Activated T-helper 2 cell treated with anti-CD3 and anti-CD28 coated beads, Interferon-gamma antibody, Interleukin-2, Interleukin-4, amounts not matched to agents 10 μg/mL and 5 μg/mL and 100 μg/mL, durations not matched to agents 14 hours and 24 hours and 36 hours (primary cell): Measurements from ENCODE around the gene CPLX3. TPM values are rescaled to one million over a fixed set of nuclear protein-coding genes. Genes with fewer than 3 reads are reported as not detected.

Experiments used
- DNase-seq: peaks from one replicate; pipeline ENCODE4 v3.0.0; 2021; ENCODE audit warnings: low spot score
- H3K27ac Mint-ChIP-seq: one replicate; pipeline ENCODE4 v1.8.0; 2021; ENCODE audit warnings: mixed read lengths
- H3K27me3 Mint-ChIP-seq: one replicate; pipeline ENCODE4 v1.8.0; 2021; ENCODE audit warnings: low read depth, mixed read lengths
- H3K36me3 Mint-ChIP-seq: one replicate; pipeline ENCODE4 v1.8.0; 2021; ENCODE audit warnings: low read depth, mixed read lengths
- H3K4me1 Mint-ChIP-seq: one replicate; pipeline ENCODE4 v1.8.0; 2021; ENCODE audit warnings: low read depth, mixed read lengths
- H3K4me3 Mint-ChIP-seq: one replicate; pipeline ENCODE4 v1.8.0; 2021; ENCODE audit warnings: low read depth, mild to moderate bottlenecking, moderate library complexity, mixed read lengths
- H3K9me3 Mint-ChIP-seq: one replicate; pipeline ENCODE4 v1.8.0; 2021; ENCODE audit warnings: mixed read lengths
- intact Hi-C: fragments of 100-400 bp; cut with micrococcal nuclease; formaldehyde crosslinking; loops from one replicate; pipeline ENCODE4 v1.15.1; 2023
- total RNA-seq: library from RNA; stranded (reverse); gene quantifications from 2 replicates; pipeline ENCODE4 v1.2.3, GENCODE V29; 2022

CPLX3 gene
- total RNA-seq, 1 donor from 2014 or later = 0.16 TPM

GRCh38 chr15:74854453-74855022, 28.1 kb downstream of the CPLX3 start:
- intact Hi-C loops = loop anchor here (5.0 kb wide), 1 partner anchor 48 kb away; no protein-coding TSS in a partner anchor
- Mint-ChIP-seq H3K27ac (no peak overlapping the region), H3K4me1 (peaks cover 24% of the 10 kb centered on the region), H3K9me3 (no peaks in the 10 kb centered on the region), H3K27me3 (no peaks in the 10 kb centered on the region), H3K36me3 (peaks cover 31% of the 10 kb centered on the region), H3K4me3 (no peak overlapping the region)
- DNase-seq = no peak

- no peak overlapping the region for H3K4me3 Mint-ChIP-seq
- H3K36me3 Mint-ChIP-seq = peaks cover 27% of the 10 kb centered on the region
- peak overlapping the region; percentile 11 for H3K27ac Mint-ChIP-seq
- H3K27me3 Mint-ChIP-seq = no peaks in the 10 kb centered on the region
- DNase-seq = no peak
- peaks cover 26% of the 10 kb centered on the region for H3K4me1 Mint-ChIP-seq
- intact Hi-C loops = loop anchor here (5.0 kb wide), 1 partner anchor 46 kb away; no protein-coding TSS in a partner anchor
- no peaks in the 10 kb centered on the region for H3K9me3 Mint-ChIP-seq
These were observed 29.4 kb downstream of the CPLX3 start for GRCh38 chr15:74855857-74856256.

DNA sequence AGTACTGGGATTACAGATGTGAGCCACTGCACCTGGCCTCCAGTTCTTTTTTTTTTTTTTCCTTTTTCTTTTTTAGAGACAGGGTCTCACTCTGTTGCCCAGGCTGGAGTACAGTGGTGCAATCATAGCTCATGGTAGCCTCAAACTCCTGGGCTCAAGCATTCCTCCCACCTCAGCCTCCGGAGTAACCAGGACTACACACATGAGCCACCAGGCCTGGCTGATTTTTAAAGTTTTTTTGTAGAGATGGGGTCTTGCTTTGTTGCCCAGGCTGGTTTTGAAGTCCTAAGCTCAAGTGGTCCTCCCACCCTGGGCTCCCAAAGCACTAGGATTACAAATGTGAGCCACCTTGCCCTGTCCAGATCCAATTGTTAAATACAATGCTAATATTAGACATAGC, 30.1 kb downstream of the CPLX3 start:
- no peak overlapping the region for H3K27ac Mint-ChIP-seq
- no peaks in the 10 kb centered on the region for H3K27me3 Mint-ChIP-seq
- peaks cover 22% of the 10 kb centered on the region for H3K36me3 Mint-ChIP-seq
- DNase-seq = no peak
- H3K4me3 Mint-ChIP-seq = no peak overlapping the region
- intact Hi-C loops = loop anchor here (5.0 kb wide), 1 partner anchor 46 kb away; no protein-coding TSS in a partner anchor
- H3K9me3 Mint-ChIP-seq = no peaks in the 10 kb centered on the region
- H3K4me1 Mint-ChIP-seq = peaks cover 28% of the 10 kb centered on the region

DNA sequence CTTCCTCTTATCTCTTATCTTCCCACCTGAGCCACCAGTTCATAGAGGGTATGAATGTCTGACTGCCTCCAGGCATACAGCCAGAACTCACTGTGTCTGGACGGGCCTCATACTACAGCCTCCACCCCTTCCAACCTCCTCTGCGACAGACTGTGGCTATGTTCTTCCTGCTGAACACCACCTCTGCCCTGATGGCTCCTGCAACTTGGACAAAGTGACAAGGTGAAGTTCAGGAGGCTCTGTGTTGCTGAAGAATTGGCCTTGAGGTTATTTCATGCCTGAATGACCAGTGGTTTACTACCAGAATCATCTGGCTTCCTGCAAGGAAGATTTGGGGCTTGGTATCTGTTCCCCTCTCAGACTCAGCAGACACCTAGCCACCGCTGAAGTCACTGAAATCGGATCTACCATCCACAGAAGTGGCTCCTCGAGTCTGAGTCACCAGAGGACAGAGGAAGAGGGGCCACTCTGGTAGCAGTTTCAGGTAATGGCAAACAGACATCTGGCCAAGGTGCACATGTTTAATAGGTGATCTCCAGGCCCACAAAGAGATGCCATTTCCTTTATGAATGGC, 30.7 kb downstream of the CPLX3 start:
- Mint-ChIP-seq H3K9me3 (no peaks in the 10 kb centered on the region), H3K4me3 (no peak overlapping the region)
- DNase-seq = no peak

DNA sequence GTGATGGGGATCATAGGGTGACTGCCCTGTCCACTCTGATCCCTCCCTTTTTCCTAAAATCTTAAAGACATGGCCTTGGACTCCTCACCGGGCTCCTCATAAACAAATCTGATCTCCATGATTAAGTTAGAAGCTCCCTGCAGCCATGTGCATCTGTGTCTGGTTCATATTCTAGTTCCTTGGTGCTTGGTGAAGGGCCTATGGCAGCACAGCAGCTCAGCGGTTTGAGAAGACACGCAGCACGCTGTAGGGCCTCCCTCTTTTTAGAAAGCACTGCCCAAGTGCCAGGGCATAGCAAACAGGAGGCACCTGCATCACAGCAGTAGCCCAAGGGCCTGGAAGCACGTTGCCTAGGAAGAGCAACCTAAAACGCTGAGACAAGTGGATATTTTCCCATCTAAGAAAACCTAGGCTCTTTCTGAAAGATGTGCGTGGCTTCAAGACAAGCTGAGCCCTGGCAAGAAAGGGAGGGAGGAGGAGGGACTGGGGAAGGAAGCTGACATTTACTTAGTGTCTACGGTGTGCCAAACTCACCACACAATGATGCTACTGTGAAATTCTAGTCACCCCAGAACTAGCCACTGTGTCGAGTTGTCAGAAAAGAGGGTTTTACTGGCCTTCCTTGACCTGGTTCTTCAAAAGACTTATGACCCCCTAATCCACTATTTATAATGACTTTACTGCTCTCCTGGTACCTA, 31.4 kb downstream of the CPLX3 start:
- no peak for DNase-seq
- Mint-ChIP-seq H3K4me3 (no peak overlapping the region), H3K27me3 (no peaks in the 10 kb centered on the region), H3K9me3 (no peaks in the 10 kb centered on the region), H3K4me1 (peaks cover 28% of the 10 kb centered on the region), H3K27ac (peak overlapping the region; percentile 67), H3K36me3 (peaks cover 13% of the 10 kb centered on the region)
- intact Hi-C loops = loop anchor here (5.0 kb wide), 1 partner anchor 44 kb away; no protein-coding TSS in a partner anchor

More for the DNA sequence above, 30.7 kb downstream of the CPLX3 start:
- intact Hi-C loops = loop anchor here (5.0 kb wide), 1 partner anchor 45 kb away; no protein-coding TSS in a partner anchor
- Mint-ChIP-seq H3K27ac (peak overlapping the region; percentile 36), H3K36me3 (peaks cover 18% of the 10 kb centered on the region), H3K27me3 (no peaks in the 10 kb centered on the region), H3K4me1 (peaks cover 28% of the 10 kb centered on the region)

DNA sequence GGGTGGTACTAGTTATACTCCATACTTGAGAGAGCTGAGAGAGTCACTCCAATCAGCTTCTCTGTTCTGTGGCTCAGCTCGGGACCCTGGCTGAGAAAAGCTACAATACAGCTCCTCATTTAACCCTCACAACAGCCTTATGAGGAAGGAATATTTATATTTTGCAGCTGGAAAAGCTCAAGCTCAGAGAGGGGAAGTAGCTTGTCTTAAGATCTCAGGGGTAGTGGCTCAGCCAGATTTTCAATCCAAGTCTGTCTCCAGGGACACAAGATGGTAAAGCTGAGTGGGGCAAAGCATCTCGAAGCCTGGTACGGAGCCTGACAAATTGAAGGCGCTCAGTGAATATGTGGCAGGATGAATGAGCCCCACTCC, 31.9 kb downstream of the CPLX3 start:
- intact Hi-C loops = loop anchor here (5.0 kb wide), 1 partner anchor 44 kb away; no protein-coding TSS in a partner anchor
- Mint-ChIP-seq H3K27me3 (no peaks in the 10 kb centered on the region), H3K9me3 (no peaks in the 10 kb centered on the region), H3K4me1 (peaks cover 27% of the 10 kb centered on the region), H3K4me3 (no peak overlapping the region), H3K36me3 (peaks cover 7% of the 10 kb centered on the region), H3K27ac (peak overlapping the region; percentile 67)
- no peak for DNase-seq

GRCh38 chr15:74863239-74864056, 37.0 kb downstream of the CPLX3 start:
- intact Hi-C loops = no loop called here
- peak overlapping the region; percentile 48 for H3K27ac Mint-ChIP-seq
- no peak overlapping the region for H3K4me3 Mint-ChIP-seq
- no peak for DNase-seq
- H3K9me3 Mint-ChIP-seq = no peaks in the 10 kb centered on the region
- H3K27me3 Mint-ChIP-seq = no peaks in the 10 kb centered on the region
- peaks cover 38% of the 10 kb centered on the region for H3K36me3 Mint-ChIP-seq
- peaks cover 44% of the 10 kb centered on the region for H3K4me1 Mint-ChIP-seq

- H3K27me3 Mint-ChIP-seq = no peaks in the 10 kb centered on the region
- H3K4me1 Mint-ChIP-seq = peaks cover 41% of the 10 kb centered on the region
- peaks cover 38% of the 10 kb centered on the region for H3K36me3 Mint-ChIP-seq
These were observed 37.9 kb downstream of the CPLX3 start for GRCh38 chr15:74864296-74864695.

GRCh38 chr15:74865316-74865715, 38.9 kb downstream of the CPLX3 start:
- H3K27ac Mint-ChIP-seq = peak overlapping the region; percentile 19
- no peaks in the 10 kb centered on the region for H3K27me3 Mint-ChIP-seq
- H3K9me3 Mint-ChIP-seq = no peaks in the 10 kb centered on the region
- no peak for DNase-seq
- no peak overlapping the region for H3K4me3 Mint-ChIP-seq
- intact Hi-C loops = no loop called here
- H3K36me3 Mint-ChIP-seq = peaks cover 48% of the 10 kb centered on the region
- peaks cover 49% of the 10 kb centered on the region for H3K4me1 Mint-ChIP-seq

More at GRCh38 chr15:74864296-74864695, 37.9 kb downstream of the CPLX3 start:
- Mint-ChIP-seq H3K27ac (peak overlapping the region; percentile 51), H3K9me3 (no peaks in the 10 kb centered on the region), H3K4me3 (no peak overlapping the region)
- no peak for DNase-seq
- intact Hi-C loops = no loop called here

DNA sequence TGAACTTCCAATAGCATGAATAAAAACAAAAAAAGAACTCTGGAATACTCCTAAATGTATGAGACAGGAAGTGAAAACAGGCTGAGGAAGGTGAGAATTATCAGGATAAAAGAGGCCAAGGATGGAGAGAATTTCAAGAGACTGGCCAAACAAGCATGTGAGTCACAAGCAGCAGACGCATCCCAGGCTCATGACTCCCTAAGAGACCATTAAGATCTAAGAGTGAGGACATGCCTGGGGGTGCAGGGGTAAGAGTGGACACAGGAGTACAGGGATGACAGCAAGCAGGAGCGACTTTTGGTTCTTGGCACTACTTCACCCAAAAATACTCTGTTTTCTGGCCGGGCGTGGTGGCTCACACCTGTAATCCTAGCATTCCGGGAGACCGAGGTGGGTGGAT, 39.7 kb downstream of the CPLX3 start:
- H3K27ac Mint-ChIP-seq = peak overlapping the region; percentile 29
- DNase-seq = no peak
- H3K36me3 Mint-ChIP-seq = peaks cover 52% of the 10 kb centered on the region
- H3K27me3 Mint-ChIP-seq = no peaks in the 10 kb centered on the region
- H3K4me1 Mint-ChIP-seq = peaks cover 56% of the 10 kb centered on the region
- no peaks in the 10 kb centered on the region for H3K9me3 Mint-ChIP-seq
- intact Hi-C loops = no loop called here
- H3K4me3 Mint-ChIP-seq = no peak overlapping the region

DNA sequence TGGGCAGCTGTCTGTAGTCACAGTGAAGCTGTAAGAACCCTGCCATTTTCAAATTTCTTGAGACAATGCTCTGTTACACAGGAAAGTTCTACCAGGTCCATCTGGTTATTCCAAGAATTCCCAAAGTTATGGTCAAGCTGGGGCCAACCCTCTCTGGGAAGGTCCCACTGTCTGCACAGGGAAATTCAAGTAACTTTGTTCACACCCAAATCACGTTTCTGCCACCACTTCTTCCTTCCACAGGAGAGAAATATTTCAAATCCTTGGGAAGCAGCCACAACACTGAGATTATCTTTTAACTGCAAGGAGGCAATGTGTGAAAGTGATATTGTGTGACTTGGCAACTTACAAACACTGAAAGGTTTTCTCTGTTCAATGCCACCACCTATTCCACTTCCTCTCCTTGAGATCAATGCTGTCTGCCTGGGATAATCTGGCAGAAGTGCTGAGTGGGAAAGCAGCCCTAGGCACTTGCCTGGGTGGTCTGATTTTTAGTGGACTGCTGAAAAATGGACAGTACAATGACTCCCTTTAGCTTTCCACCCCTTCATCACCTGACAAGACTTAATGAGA, 41.1 kb downstream of the CPLX3 start:
- Mint-ChIP-seq H3K4me1 (peaks cover 59% of the 10 kb centered on the region), H3K4me3 (peak overlapping the region; percentile 26), H3K27me3 (no peaks in the 10 kb centered on the region), H3K9me3 (no peaks in the 10 kb centered on the region), H3K27ac (peak overlapping the region; percentile 69), H3K36me3 (peaks cover 55% of the 10 kb centered on the region)
- no peak for DNase-seq
- intact Hi-C loops = no loop called here

- peak overlapping the region; percentile 69 for H3K27ac Mint-ChIP-seq
- DNase-seq = no peak
- H3K27me3 Mint-ChIP-seq = no peaks in the 10 kb centered on the region
- peaks cover 60% of the 10 kb centered on the region for H3K36me3 Mint-ChIP-seq
- H3K4me3 Mint-ChIP-seq = peak overlapping the region; percentile 26
- peaks cover 63% of the 10 kb centered on the region for H3K4me1 Mint-ChIP-seq
- intact Hi-C loops = no loop called here
- no peaks in the 10 kb centered on the region for H3K9me3 Mint-ChIP-seq
These were observed 41.6 kb downstream of the CPLX3 start for GRCh38 chr15:74868059-74868458.
